Panc1 (cell line): ENCODE results near the gene ARHGAP6. TPM values are rescaled to one million over a fixed set of nuclear protein-coding genes. Genes with fewer than 3 reads are reported as not detected.

Experiments
- ATAC-seq: fragments of 200-7000 bp; cut with Tn5 transposase; 2 replicates; pipeline ENCODE4 v1.9.1; 2020; ENCODE audit warnings: mild to moderate bottlenecking, moderate library complexity
- BruUV-seq: library from RNA; stranded (reverse); fragments of 400-500 nt; replicated peaks from 2 replicates; lab custom pipeline; 2021; lab: Mats Ljungman, UMichigan
- CTCF ChIA-PET: fragments of 300-600 bp; sonication (Branson Sonifier 250); formaldehyde crosslinking; loops from one replicate; lab custom pipeline; 2022; ENCODE audit warnings: antibody characterized with exemption; lab: Charles Lee
- POLR2A ChIA-PET: fragments of 300-600 bp; sonication (Branson Sonifier 250); formaldehyde crosslinking; loops from one replicate; lab custom pipeline; 2022; ENCODE audit warnings: antibody characterized with exemption; lab: Charles Lee
- DNase-seq: peaks from one replicate; pipeline ENCODE4 v3.0.0-alpha.2; 2010; ENCODE audit warnings: low read depth, low spot score
- H3K27ac ChIP-seq: 2 replicates; pipeline ENCODE4 v1.5.1; 2011; ENCODE audit warnings: mild to moderate bottlenecking, low read length, inconsistent platforms
- H3K27me3 ChIP-seq: fragments of 200-500 bp; sonication (Bioruptor generic); 2 replicates; pipeline ENCODE4 v1.6.0; 2014; ENCODE audit warnings: low read length, inconsistent platforms; ENCODE audit not compliant: control insufficient read depth, insufficient read depth
- H3K36me3 ChIP-seq: fragments of 200-500 bp; sonication (Bioruptor generic); 2 replicates; pipeline ENCODE4 v1.5.1; 2014; ENCODE audit warnings: inconsistent platforms, mild to moderate bottlenecking, low read length, moderate library complexity; ENCODE audit not compliant: control insufficient read depth, insufficient read depth
- H3K4me1 ChIP-seq: 2 replicates; pipeline ENCODE4 v1.5.1; 2011; ENCODE audit warnings: inconsistent platforms, mild to moderate bottlenecking, low read length, moderate library complexity; ENCODE audit not compliant: control insufficient read depth, insufficient read depth
- H3K4me3 ChIP-seq, 2 experiments: 2 replicates each; pipeline ENCODE4 v1.5.1; 2011 to 2012; ENCODE audit warnings: low read depth in 2 of 2, low read length in 2 of 2, mild to moderate bottlenecking in 2 of 2, inconsistent platforms in 1 of 2, moderate library complexity in 1 of 2
- H3K9me3 ChIP-seq: fragments of 200-500 bp; sonication (Bioruptor generic); 2 replicates; pipeline ENCODE4 v1.5.1; 2014; ENCODE audit warnings: low read depth, mild to moderate bottlenecking, inconsistent platforms, low read length, moderate library complexity; ENCODE audit not compliant: control insufficient read depth, insufficient read depth
- POLR2AphosphoS5 ChIP-seq: IDR thresholded peaks from 2 replicates; pipeline ENCODE4 v1.6.1; 2012; ENCODE audit warnings: mild to moderate bottlenecking, low read depth, low read length, moderate library complexity
- SIN3A ChIP-seq: IDR thresholded peaks from 2 replicates; pipeline ENCODE4 v1.6.1; 2012; ENCODE audit warnings: low read depth, mild to moderate bottlenecking, low read length, moderate library complexity, borderline replicate concordance; ENCODE audit not compliant: insufficient read depth
- TCF7L2 ChIP-seq: IDR thresholded peaks from 2 replicates; pipeline ENCODE4 v1.6.1; 2011; ENCODE audit warnings: mild to moderate bottlenecking, low read depth, low read length, inconsistent platforms
- in situ Hi-C: cut with HindIII; loops from 2 replicates; pipeline ENCODE4 v1.10.0; 2016; ENCODE audit warnings: low sequenced_read_pairs, low pct_unique_long_range_greater_than_20kb
- intact Hi-C: fragments of 100-400 bp; cut with micrococcal nuclease; formaldehyde crosslinking; loops from one replicate; pipeline ENCODE4 v1.10.0; 2022; ENCODE audit not compliant: unreplicated experiment
- total RNA-seq: library from RNA; stranded (reverse); gene quantifications from one replicate; pipeline ENCODE4 v1.2.1, GENCODE V29; 2021; ENCODE audit not compliant: unreplicated experiment
- TF ChIP-seq, protein P1 (sequence below), 2 experiments: IDR thresholded peaks; 2 replicates each; pipeline ENCODE4 v1.6.1; 2011 to 2012; ENCODE audit warnings: low read depth in 2 of 2, control low read depth in 1 of 2, low read length in 1 of 2, mild to moderate bottlenecking in 1 of 2, moderate library complexity in 1 of 2; ENCODE audit not compliant: insufficient read depth in 1 of 2
- TF ChIP-seq, protein P2 (sequence below): fragments of 450-650 bp; IDR thresholded peaks from 2 replicates; pipeline ENCODE4 v1.5.1; 2017; ENCODE audit warnings: mild to moderate bottlenecking

Gene ARHGAP6
- total RNA-seq, 1 experiment from 2014 or later, result 0.13 TPM

DNA sequence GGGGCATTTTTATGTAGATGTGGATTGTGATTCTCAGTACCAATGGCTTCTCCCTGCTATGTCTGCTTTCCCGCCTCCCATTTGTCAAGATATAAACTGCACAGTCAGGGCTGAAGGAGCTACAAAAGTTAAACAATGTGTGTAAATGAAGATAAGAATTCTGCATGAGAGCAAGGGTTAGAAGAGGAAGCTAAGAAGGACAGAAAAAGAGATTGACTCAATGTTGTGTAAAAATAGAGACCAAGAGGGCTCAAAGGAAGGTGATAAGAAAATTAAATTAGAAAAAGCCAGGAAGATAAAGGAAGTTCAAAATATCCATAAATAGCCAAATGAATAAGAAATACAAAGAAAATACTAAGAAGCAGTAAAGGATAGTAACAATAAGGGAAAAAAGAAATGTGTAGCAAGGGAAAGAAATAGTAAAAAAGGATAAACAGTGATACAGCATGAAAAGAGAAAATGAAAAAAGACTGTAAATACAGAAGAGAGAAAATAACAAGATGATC is 290.1 kb downstream of the ARHGAP6 start:
- H3K4me3 ChIP-seq, result no peak overlapping the region
- H3K9me3 ChIP-seq, result no peaks in the 10 kb centered on the region
- no peaks in the 10 kb centered on the region for H3K36me3 ChIP-seq
- DNase-seq (no peak), ATAC-seq (no peak)
- BruUV-seq, result no TSS peak
- H3K4me1 ChIP-seq, result no peaks in the 10 kb centered on the region
- in situ Hi-C loops (no loop called here), intact Hi-C loops (no loop called here)
- H3K27ac ChIP-seq, result no peak overlapping the region
- POLR2A ChIA-PET, result no interaction called here
- no peak for TF ChIP-seq SIN3A
- TF ChIP-seq, protein P1, sequence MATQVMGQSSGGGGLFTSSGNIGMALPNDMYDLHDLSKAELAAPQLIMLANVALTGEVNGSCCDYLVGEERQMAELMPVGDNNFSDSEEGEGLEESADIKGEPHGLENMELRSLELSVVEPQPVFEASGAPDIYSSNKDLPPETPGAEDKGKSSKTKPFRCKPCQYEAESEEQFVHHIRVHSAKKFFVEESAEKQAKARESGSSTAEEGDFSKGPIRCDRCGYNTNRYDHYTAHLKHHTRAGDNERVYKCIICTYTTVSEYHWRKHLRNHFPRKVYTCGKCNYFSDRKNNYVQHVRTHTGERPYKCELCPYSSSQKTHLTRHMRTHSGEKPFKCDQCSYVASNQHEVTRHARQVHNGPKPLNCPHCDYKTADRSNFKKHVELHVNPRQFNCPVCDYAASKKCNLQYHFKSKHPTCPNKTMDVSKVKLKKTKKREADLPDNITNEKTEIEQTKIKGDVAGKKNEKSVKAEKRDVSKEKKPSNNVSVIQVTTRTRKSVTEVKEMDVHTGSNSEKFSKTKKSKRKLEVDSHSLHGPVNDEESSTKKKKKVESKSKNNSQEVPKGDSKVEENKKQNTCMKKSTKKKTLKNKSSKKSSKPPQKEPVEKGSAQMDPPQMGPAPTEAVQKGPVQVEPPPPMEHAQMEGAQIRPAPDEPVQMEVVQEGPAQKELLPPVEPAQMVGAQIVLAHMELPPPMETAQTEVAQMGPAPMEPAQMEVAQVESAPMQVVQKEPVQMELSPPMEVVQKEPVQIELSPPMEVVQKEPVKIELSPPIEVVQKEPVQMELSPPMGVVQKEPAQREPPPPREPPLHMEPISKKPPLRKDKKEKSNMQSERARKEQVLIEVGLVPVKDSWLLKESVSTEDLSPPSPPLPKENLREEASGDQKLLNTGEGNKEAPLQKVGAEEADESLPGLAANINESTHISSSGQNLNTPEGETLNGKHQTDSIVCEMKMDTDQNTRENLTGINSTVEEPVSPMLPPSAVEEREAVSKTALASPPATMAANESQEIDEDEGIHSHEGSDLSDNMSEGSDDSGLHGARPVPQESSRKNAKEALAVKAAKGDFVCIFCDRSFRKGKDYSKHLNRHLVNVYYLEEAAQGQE (IDR thresholded peaks at IDR 0.05; ENCODE audit: insufficient read depth in 1 of 2, low read depth in 2 of 2, low read length in 1 of 2), result no peak
- no peak for TF ChIP-seq TCF7L2
- TF ChIP-seq POLR2AphosphoS5, result no peak
- CTCF ChIA-PET, result no interaction called here
- H3K27me3 ChIP-seq, result no peaks in the 10 kb centered on the region

DNA sequence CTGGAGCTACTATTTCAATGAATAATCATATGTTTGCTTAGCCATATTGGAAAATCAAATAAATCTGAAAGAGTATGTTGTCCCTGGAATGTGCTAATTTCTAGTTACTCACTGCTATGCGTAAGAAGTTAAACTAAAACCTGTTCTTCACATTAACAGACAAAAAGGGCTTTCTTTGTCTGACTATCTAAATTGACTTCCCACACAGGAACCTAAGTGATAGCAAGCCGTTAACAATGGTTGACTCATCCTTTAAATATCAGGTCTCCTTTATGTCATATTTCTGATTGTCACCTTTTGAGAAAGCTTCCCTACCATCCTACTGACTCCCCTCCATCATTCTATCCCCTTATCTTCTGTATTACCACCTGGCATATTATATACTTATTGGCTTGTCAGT is 291.1 kb downstream of the ARHGAP6 start:
- Histone ChIP-seq H3K27ac (no peak overlapping the region), H3K27me3 (no peaks in the 10 kb centered on the region), H3K4me1 (no peaks in the 10 kb centered on the region), H3K4me3 (no peak overlapping the region), H3K36me3 (no peaks in the 10 kb centered on the region), H3K9me3 (no peaks in the 10 kb centered on the region)
- DNase-seq (no peak), ATAC-seq (no peak)
- POLR2A ChIA-PET, result no interaction called here
- no TSS peak for BruUV-seq
- intact Hi-C loops, result no loop called here
- in situ Hi-C loops, result no loop called here
- CTCF ChIA-PET, result no interaction called here
- TF ChIP-seq, protein P1 (IDR thresholded peaks at IDR 0.05; ENCODE audit: insufficient read depth in 1 of 2, low read depth in 2 of 2, low read length in 1 of 2), result no peak
- no peak for TF ChIP-seq SIN3A
- TF ChIP-seq, protein P2, sequence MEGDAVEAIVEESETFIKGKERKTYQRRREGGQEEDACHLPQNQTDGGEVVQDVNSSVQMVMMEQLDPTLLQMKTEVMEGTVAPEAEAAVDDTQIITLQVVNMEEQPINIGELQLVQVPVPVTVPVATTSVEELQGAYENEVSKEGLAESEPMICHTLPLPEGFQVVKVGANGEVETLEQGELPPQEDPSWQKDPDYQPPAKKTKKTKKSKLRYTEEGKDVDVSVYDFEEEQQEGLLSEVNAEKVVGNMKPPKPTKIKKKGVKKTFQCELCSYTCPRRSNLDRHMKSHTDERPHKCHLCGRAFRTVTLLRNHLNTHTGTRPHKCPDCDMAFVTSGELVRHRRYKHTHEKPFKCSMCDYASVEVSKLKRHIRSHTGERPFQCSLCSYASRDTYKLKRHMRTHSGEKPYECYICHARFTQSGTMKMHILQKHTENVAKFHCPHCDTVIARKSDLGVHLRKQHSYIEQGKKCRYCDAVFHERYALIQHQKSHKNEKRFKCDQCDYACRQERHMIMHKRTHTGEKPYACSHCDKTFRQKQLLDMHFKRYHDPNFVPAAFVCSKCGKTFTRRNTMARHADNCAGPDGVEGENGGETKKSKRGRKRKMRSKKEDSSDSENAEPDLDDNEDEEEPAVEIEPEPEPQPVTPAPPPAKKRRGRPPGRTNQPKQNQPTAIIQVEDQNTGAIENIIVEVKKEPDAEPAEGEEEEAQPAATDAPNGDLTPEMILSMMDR, result no peak
- TF ChIP-seq POLR2AphosphoS5, result no peak
